SK-N-MC (cell line): ENCODE data around the gene OSBPL10.

Source experiments
- EZH2 ChIP-seq: fragments of 200-600 bp; sonication (generic); IDR thresholded peaks from one replicate; pipeline ENCODE4 v1.6.1; 2017; ENCODE audit warnings: antibody characterized with exemption
- POLR2AphosphoS5 ChIP-seq: IDR thresholded peaks from 2 replicates; pipeline ENCODE4 v1.6.1; 2012; ENCODE audit warnings: mild to moderate bottlenecking, low read depth, low read length, borderline replicate concordance

DNA sequence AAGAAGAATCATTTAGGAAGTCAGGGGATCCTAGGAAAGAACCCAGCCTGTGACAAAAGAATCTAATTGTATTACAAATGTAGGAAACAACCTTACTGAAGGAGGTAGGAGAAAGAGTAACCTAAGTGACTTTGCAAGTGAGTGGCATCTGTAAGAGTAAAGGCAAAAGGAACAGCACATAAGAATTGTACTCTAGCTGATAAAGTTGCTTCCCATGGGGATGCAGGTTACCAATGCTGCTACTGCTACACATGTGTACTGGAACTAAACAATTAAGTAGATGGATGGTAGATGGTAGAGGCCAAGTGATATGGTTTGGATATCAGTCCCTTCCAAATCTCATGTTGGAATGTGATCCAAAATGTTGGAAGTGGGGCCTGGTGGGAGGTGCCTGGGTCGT lies 60.8 kb downstream of the OSBPL10 start:
- TF ChIP-seq EZH2 = no peak
- no peak for TF ChIP-seq POLR2AphosphoS5
